Bone marrow (tissue), 2 donors: ENCODE measurements around the gene UBE2R2.
"Not testable (repeated sequence)": the region's sequence is repeated elsewhere in the genome, so short reads cannot be mapped to it uniquely, and the experiment has no call there.

ENCODE experiments used
- DNase-seq, 2 donors: peaks; one replicate each; lab custom pipeline; 2025; lab: John Stamatoyannopoulos, UW

UBE2R2 gene

GRCh38 chr9:33799928-33800704 lies 16.8 kb upstream of the UBE2R2 start:
- no peak for DNase-seq

- no peak for DNase-seq
Measured at GRCh38 chr9:33800886-33801285, 16.1 kb upstream of the UBE2R2 start.

- not testable (repeated sequence) for DNase-seq
Measured at GRCh38 chr9:33801943-33802500, 14.9 kb upstream of the UBE2R2 start.

- not testable (repeated sequence) for DNase-seq
Measured at GRCh38 chr9:33804196-33804595, 12.8 kb upstream of the UBE2R2 start.

GRCh38 chr9:33807156-33807555 lies 9.8 kb upstream of the UBE2R2 start:
- not testable (repeated sequence) for DNase-seq

GRCh38 chr9:33808979-33809322 lies 8.0 kb upstream of the UBE2R2 start:
- DNase-seq, result not testable (repeated sequence)

- DNase-seq, result no peak
Measured at GRCh38 chr9:33809506-33809905, 7.5 kb upstream of the UBE2R2 start.

- peak in 1 of 2 donors; percentile 52 for DNase-seq
Measured at GRCh38 chr9:33813712-33814641, 3.0 kb upstream of the UBE2R2 start.

- DNase-seq, result no peak
Measured at GRCh38 chr9:33815781-33816180, 1.2 kb upstream of the UBE2R2 start.

- peak; percentile 29 to 84 for DNase-seq
Measured at GRCh38 chr9:33817327-33818166, 587 bp downstream of the UBE2R2 start.

GRCh38 chr9:33818167-33818846 lies 1.3 kb downstream of the UBE2R2 start:
- DNase-seq, result no peak

GRCh38 chr9:33818847-33819500 lies 2.0 kb downstream of the UBE2R2 start:
- DNase-seq, result peak in 1 of 2 donors; percentile 13

GRCh38 chr9:33820231-33820745 lies 3.3 kb downstream of the UBE2R2 start:
- no peak for DNase-seq

- DNase-seq, result no peak
Measured at GRCh38 chr9:33823801-33824200, 6.8 kb downstream of the UBE2R2 start.

- not testable (repeated sequence) for DNase-seq
Measured at GRCh38 chr9:33827285-33827684, 10.3 kb downstream of the UBE2R2 start.

- not testable (repeated sequence) for DNase-seq
Measured at GRCh38 chr9:33829641-33830230, 12.8 kb downstream of the UBE2R2 start.

- DNase-seq, result no peak
Measured at GRCh38 chr9:33835625-33836260, 18.8 kb downstream of the UBE2R2 start.

GRCh38 chr9:33836261-33836660 lies 19.3 kb downstream of the UBE2R2 start:
- DNase-seq, result peak in 1 of 2 donors; percentile 12

- no peak for DNase-seq
Measured at GRCh38 chr9:33837138-33837537, 20.2 kb downstream of the UBE2R2 start.
